Pulmonary artery endothelial cell (primary cell): ENCODE data around the gene TRIM69. TPM values are rescaled to one million over a fixed set of nuclear protein-coding genes. Genes with fewer than 3 reads are reported as not detected.
"Not testable (repeated sequence)": the region's sequence is repeated elsewhere in the genome, so short reads cannot be mapped to it uniquely, and the experiment has no call there.

Experiments
- DNase-seq: peaks from one replicate; pipeline ENCODE4 v3.0.0-alpha.2; 2011; ENCODE audit warnings: low read depth, low spot score
- total RNA-seq: library from RNA; depleted of rRNA; stranded (reverse); fragments of >200 nt; gene quantifications from 2 replicates; pipeline ENCODE4 v1.2.3, GENCODE V29; 2014

The TRIM69 gene
- total RNA-seq, 1 donor from 2014 or later, result 7.2 TPM

GRCh38 chr15:44715797-44716334 lies 20.5 kb upstream of the TRIM69 start:
- no peak for DNase-seq

DNA sequence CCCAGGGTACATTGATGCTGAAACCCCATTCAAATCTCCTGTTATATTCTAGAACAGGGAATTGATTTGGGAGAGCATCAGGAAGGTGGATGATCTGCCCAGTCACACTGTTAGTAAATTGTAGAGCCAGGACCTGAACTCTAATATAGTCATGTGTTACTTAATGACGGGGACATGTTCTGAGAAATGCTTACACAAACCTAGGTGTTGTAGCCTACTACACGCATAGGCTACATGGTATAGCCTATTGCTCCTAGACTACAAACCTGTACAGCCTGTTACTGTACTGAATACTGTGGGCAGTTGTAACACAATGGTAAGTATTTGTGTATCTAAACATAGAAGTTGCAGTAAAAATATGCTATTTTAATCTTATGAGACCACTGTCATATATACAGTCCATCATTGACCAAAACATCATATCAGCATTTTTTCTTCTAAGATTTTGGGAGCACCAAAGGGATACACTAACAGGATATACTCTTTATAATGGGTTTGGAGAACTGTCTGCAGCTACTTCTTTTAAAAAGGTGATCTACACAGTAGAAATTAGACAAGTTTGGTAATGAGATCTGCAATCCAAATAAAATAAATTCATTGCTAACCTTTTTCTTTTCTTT lies 19.2 kb upstream of the TRIM69 start:
- DNase-seq, result no peak

DNA sequence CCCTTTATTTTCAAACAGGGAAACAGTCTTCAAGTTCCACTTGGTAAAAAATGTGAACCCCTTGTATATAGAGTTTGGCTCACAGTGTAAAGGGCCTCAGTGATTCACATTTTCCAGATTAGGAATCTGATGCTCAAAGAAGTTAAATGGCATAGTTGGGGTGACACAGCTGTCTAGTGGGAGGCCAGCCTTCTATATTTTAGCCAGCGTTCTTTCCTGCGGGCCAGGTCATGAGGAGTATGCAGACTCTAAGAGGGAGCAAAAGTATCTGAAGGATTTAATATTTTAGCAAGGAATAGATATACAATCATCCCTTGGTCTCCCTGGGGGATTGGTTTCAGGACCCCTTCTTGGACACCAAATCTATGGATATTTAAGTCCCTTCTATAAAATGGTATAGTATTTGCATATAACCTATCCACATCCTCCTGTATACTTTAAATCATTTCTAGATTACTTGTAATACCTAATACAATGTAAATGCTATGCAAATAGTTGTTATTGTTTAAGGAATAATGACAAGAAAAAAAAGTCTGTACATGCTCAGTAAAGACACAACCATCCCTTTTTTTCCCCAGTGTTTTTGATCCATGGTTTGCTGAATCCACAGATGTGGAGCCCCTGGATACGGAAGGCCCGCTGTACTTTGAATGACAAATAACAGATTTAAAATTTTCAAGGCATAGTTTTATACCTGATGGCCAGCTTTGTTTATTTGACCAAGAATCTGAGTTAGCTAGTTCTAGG lies 18.0 kb upstream of the TRIM69 start:
- DNase-seq, result no peak

GRCh38 chr15:44718927-44719292 lies 17.4 kb upstream of the TRIM69 start:
- no peak for DNase-seq

DNA sequence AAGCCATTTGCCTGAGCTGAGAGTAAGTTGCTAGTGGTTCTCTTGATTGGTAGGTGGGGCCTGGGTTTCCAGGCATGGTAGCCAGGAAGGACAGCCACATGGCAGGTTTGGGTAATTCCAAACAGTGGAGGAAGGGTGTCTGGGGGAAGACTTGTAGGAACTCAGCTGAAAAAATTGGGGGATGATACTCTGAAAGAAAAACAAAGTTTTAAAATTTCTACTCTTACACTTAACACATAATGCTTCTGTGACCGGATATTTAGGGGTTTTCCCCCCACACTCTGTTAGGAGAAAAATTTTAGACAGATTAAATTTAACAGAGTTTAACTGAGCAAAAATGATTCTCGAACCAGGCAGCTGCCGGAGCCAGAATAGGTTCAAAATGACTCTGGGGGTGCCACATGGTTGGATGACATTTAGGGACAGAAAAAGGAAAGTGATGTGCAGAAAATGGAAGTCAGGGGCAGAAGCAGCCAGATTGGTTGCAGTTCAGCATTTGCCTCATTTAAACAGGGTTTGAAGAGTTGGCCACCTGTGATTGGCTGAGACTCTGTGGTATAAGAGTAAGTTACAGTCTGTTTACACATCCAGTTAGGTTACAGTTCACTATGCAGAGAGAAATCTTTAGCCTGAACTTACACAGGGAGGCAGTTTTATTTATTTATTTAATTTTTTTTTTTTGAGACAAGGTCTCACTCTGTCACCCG lies 16.9 kb upstream of the TRIM69 start:
- DNase-seq, result no peak

DNA sequence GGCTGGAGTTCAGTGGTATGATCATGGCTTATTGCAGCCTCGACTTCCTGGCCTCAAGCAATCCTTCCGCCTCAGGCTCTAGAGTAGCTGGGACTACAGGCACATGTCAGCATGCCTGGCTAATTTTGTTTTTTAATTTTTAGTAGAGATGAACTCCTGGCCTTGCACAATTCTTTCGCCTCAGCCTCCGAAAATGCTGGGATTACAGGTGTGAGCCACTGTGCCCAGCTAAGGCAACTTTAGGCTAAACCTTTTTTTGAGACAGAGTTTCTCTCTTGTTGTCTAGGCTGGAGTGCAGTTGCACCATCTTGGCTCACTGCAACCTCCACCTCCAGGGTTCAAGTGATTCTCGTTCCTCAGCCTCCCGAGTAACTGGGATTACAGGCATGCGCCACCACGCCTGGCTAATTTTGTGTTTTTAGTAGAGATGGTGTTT lies 16.3 kb upstream of the TRIM69 start:
- not testable (repeated sequence) for DNase-seq

DNA sequence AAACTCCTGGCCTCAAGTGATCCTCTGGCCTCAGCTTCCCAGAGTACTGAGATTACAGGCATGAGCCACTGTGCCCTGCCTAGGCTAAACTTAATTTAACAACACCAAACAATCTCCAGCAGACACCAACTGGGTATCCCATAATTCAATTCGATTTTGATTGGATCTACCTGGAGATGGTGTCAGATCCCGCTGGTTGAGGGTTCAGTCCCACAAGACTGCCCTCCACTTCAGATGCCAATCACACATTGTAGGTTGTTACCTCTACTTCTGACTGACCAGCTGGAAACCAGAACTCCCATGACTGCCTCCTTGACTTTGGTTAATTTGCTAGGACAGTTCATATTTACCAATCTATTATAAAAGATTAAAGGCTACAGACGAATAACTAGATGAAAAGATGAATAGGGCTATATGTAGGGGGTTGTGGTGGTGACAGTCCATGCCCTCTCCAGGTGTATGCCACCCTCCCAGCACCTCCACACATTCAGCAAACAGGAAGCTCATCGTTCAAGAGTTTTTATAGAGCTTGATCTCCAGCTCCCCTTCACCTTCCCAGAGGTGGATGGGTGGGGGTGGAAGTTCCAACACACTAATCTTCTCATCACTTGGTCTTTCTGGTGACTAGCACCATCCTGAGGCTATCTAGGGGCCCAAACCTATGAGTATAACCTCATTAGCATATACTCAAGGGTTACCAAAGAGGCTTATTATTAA lies 15.7 kb upstream of the TRIM69 start:
- no peak for DNase-seq

DNA sequence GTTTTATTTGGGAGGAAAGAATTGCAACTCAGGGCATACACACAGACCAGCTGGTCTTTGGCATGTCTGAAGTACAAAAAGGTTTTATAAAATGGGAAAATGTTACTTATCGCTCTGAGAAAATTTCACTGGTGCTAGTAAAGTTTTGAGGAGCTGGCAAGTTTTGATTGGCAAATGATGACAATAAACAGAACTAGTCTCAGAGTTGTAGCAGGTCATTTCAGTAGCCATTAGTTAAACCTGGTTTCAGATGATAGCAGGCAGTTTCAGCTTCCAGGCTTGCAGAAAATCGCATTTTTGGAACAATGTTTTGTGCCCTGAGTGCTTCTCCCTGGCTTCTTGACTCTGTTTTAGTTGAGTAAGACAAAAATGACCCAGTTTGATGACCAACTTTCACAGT lies 14.3 kb upstream of the TRIM69 start:
- DNase-seq, result no peak

GRCh38 chr15:44726136-44726535 lies 10.2 kb upstream of the TRIM69 start:
- no peak for DNase-seq

DNA sequence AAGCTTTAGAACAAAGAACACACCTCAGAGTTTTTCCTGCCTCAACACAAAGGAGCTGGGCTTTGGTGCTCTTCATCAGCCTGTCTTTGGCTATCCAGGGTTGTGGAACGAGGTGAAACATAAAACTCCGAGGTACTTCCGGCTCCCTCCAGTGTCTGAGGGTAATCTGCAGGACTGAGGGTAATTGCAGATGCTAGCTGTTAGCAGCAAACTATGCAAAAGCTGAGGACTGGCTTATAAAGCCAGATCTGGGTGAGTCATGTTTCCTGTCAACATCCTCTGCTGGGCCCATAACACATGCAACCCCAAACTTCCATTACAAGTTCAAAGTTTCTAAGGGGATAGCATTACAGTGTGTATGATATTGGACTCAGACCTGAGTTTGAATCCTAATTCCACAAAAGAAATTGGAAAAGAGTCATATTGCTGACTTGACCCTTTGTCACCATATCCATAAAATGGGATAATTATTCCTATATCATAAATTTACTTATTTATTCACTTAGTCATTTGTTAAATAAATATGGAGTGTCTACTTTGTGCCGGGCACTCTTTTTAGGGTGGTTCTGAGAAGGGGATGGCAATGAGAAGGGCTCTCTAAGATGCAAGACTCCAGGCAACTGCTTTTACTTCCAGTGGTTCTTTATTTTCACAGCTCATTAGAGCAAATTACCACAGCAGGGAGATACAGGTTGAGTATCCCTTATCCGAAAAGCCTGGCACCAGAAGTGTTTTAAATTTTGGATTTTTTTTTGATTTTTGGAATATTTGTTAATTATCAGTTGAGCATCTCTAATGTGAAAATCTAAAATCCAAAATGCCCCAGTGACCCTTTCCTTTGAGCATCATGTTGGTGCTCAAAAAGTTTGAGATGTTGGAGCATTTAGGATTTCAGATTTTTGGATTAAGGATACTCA lies 9.5 kb upstream of the TRIM69 start:
- peak; percentile 77 for DNase-seq

- DNase-seq, result no peak
Observed at GRCh38 chr15:44727485-44728231, 8.7 kb upstream of the TRIM69 start.

- DNase-seq, result not testable (repeated sequence)
Observed at GRCh38 chr15:44728232-44728575, 8.1 kb upstream of the TRIM69 start.

DNA sequence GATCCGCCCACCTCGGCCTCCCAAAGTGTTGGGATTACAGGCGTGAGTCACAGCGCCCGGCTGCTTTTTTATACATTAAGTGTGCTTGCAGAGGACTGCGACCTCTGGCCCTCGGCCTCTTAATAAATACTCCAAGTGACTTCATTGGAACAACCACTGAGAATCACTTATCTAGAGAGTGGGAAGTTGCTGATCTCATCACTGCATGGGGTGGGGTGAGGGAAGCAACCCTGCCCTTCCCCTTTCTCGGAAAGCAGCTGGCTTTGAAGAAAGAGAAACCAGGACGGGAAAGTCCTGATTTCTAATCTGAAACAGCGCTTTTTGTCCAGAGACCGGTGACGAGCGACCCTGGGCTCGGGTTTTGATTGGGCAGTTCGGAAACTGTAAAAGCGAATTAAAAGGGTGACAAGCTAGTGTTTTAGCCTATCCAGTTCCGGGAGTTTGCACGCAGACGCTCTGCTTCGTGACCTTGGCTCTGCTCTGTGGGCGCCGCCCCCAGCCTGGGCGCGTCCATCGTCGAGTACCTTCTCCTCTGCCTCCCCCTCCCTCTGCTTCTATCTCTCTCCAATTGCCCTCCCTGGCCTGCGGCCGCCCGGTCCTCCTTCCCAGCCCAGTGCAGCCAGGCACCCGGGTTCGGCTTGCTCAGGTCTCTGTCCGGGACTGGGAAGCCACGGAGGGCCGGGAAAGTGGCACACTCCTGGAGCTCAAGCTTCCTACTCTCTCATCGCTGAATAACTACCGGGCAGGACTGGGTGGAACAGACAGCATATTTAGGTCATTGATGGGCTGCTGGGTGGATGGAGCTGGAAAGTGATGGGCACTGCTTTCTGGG lies 7.5 kb upstream of the TRIM69 start:
- peak; percentile 94 for DNase-seq

DNA sequence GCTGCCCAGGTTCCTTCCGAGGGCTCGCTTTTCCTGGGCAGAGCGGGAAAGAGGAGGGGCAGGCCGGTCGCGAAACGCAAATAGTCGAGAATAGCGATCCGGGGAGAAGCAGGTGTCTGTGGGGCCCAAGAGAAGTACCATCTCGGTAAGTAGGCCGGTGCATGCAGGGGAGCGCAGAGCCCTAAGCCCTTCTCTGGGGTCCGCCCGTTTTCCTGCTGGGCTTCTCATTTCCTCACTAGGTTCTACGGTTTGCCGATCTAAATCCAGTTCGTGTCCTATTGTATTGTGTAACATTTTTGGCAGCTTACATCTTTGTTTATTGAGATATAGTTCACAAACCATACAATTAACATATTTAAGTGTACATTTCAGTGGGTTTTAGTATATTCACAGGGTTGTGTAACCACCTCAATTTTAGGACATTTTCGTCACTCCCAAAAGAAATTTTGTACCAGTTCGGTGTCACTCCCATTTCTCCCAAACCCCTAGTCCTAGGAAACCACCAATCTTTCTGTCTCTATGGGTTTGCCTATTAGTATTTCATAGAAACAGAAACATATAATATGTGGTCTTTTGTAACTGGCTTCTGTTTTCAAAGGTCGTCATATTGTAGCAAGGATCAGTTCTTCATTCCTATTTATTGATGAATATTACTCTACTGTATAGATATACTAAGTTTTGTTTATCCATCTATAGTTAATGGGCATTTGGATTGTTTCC lies 6.8 kb upstream of the TRIM69 start:
- DNase-seq, result no peak

GRCh38 chr15:44734839-44735481 lies 1.4 kb upstream of the TRIM69 start:
- no peak for DNase-seq

GRCh38 chr15:44735482-44736180 lies 697 bp upstream of the TRIM69 start:
- DNase-seq, result no peak

DNA sequence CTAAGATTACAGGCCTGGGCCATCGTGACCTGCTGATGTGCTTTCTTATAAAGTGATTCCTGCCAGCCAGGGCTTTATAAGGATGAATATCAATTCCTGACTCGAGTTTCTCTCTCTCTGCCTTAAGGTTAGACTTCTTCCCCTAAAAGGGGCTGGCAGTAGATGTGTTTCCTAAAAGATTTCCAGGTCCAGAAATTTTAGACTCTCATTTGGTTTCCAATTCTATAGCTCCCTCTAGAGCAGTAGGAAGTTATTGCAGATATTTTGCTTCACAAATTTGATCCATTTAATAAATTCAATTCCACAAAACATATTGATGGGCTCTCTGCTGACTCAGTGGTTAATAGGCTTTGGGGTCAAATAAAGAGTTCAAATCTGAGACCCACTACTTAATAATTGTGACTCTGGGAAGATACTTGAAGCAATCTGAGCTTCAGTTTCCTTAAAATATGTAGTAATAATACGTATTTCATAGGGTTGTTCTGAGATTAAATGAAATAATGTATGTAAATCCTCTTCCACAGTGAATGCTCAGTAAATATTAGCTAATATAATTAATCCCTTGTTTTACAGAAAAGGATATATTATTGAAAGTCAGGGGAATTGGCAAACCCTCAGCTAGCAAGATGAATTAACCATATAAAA lies 2.1 kb downstream of the TRIM69 start:
- DNase-seq, result no peak
